ENCODE data around the gene INVS.
A peak's percentile ranks its signal among the peaks of the same experiment; 100 is the strongest.
"Not testable (repeated sequence)": the region's sequence is repeated elsewhere in the genome, so short reads cannot be mapped to it uniquely, and the experiment has no call there.

The INVS gene

DNA sequence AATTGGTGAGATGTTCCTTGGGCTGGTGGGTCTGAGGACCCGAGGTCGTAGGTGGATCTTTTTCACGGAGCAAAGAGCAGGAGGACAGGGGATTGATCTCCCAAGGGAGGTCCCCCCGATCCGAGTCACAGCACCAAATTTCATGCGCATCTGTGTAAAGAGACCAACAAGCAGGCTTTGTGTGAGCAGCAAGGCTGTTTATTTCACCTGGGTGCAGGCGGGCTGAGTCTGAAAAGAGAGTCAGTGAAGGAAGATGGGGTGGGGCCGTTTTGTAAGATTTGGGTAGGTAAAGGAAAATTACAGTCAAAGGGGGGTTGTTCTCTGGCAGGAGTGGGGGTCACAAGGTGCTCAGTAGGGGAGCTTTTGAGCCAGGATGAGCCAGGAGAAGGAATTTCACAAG lies 46.9 kb downstream of the INVS start:
- H3K4me1 ChIP-seq (ENCODE audit: control insufficient read depth, insufficient read depth, low read length) = peaks cover 40% of the 10 kb centered on the region
- peak overlapping the region; percentile 66 for H3K9ac ChIP-seq (ENCODE audit: low read depth, low read length)
- peaks cover 13% of the 10 kb centered on the region for H3K36me3 ChIP-seq (ENCODE audit: control insufficient read depth, insufficient read depth, low read length)
- not testable (repeated sequence) for H3K9me3 ChIP-seq (ENCODE audit: control insufficient read depth, insufficient read depth, low read length); H3K27me3 ChIP-seq (ENCODE audit: control insufficient read depth, insufficient read depth, low read length); H3K27ac ChIP-seq (ENCODE audit: low read depth, low read length)
- peak overlapping the region; percentile 70 for H3K4me3 ChIP-seq (ENCODE audit: low read depth, low read length)

DNA sequence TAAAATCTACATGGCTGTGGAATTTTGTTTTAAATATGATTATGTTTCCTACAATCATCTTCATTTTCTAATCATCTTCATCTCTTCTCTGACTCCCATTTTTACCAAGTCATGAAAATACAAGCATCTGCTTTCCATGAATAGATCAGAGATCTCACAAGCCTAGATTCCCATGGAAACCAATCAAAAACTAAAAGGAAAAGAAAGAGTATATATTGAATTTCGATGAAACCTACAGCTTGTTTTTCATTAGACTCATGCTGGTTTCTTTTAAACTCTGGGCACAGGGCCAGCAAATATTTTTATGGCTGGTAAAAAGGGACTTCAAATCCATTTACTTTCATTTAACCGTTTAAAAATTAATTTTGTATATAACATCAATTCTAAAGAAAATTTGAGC lies 51.2 kb downstream of the INVS start:
- Histone ChIP-seq H3K27ac (ENCODE audit: low read depth, low read length) (no peak overlapping the region), H3K9me3 (ENCODE audit: control insufficient read depth, insufficient read depth, low read length) (no peaks in the 10 kb centered on the region), H3K9ac (ENCODE audit: low read depth, low read length) (no peak overlapping the region), H3K36me3 (ENCODE audit: control insufficient read depth, insufficient read depth, low read length) (no peaks in the 10 kb centered on the region), H3K4me1 (ENCODE audit: control insufficient read depth, insufficient read depth, low read length) (peaks cover 29% of the 10 kb centered on the region), H3K4me3 (ENCODE audit: low read depth, low read length) (no peak overlapping the region), H3K27me3 (ENCODE audit: control insufficient read depth, insufficient read depth, low read length) (no peaks in the 10 kb centered on the region)

DNA sequence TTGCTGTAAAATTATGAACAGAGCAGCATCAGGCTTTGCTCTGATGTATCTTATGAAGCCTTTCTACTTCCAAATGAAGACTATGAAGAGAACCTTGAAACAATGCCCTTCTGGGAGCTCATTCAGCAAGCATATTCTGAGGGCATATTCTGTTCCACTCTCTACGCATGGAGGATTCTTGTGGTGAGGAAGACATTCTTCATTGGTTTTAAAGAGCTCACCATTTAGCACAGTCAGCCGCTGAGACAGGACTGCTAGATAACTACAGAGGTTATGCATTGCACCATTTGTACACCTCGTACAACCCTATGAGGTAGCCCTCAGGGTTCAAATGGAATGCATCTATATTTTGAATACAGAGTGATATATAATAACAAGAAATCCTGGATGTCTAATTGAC lies 61.0 kb downstream of the INVS start:
- Histone ChIP-seq H3K36me3 (ENCODE audit: control insufficient read depth, insufficient read depth, low read length) (no peaks in the 10 kb centered on the region), H3K27me3 (ENCODE audit: control insufficient read depth, insufficient read depth, low read length) (no peaks in the 10 kb centered on the region), H3K27ac (ENCODE audit: low read depth, low read length) (no peak overlapping the region), H3K9me3 (ENCODE audit: control insufficient read depth, insufficient read depth, low read length) (no peaks in the 10 kb centered on the region), H3K4me1 (ENCODE audit: control insufficient read depth, insufficient read depth, low read length) (no peaks in the 10 kb centered on the region), H3K9ac (ENCODE audit: low read depth, low read length) (no peak overlapping the region), H3K4me3 (ENCODE audit: low read depth, low read length) (no peak overlapping the region)

DNA sequence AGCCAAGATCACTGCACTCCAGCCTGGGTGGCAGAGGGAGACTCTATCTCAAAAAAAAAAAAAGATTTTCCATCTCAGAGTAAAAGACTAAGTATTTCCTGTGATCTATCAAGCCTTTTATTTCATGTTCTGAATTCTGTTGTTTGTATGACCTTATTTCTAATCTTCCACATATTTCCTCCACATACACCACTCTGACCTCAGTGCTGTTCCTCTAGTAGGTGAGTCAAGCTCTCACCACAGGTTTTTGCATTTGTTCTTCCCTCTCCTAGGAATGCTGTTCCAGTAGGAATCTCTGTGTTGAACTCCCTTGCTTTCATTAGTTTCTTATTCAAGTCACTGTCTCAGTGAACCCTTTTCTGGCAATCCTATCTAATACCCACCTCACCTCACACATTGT lies 68.1 kb downstream of the INVS start:
- Histone ChIP-seq H3K27me3 (ENCODE audit: control insufficient read depth, insufficient read depth, low read length) (no peaks in the 10 kb centered on the region), H3K36me3 (ENCODE audit: control insufficient read depth, insufficient read depth, low read length) (no peaks in the 10 kb centered on the region), H3K27ac (ENCODE audit: low read depth, low read length) (no peak overlapping the region), H3K4me3 (ENCODE audit: low read depth, low read length) (no peak overlapping the region), H3K9ac (ENCODE audit: low read depth, low read length) (no peak overlapping the region), H3K9me3 (ENCODE audit: control insufficient read depth, insufficient read depth, low read length) (no peaks in the 10 kb centered on the region), H3K4me1 (ENCODE audit: control insufficient read depth, insufficient read depth, low read length) (no peaks in the 10 kb centered on the region)

DNA sequence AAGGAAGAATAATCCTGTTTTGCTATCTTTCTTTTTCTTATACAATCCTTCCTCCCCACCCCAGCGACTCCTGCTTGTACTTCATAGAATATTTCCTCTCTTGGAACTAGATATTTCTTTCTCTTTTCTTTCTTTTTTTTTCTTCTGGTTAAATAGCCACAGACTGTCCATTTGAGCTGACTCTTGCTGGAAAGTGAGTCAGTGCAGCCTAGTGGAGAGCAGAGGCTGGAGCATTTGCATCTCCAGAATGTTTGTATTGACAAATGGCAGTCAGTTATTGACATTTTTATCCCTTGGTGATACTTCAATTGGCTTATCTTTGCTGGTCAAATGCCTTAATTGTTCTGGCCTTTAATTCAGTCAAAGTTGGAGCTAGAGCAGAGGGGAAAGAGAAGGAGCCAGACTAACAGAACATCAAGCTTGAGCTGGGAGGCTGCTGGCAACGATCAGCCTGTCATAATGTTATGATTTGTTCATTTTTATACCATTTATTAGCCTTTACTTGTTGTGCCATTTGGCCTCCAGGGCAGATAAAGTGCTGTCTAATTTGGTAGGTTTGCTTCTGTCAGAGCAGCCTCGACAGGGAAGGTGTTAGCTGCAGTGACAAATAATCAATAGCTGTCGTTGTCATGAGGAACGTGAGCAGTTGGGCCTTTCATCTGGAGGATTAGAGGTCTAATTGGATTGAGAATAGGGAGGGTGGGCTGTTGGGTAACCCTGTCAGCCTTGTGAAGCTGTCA lies 69.0 kb downstream of the INVS start:
- no peak overlapping the region for H3K4me3 ChIP-seq (ENCODE audit: low read depth, low read length)
- H3K4me1 ChIP-seq (ENCODE audit: control insufficient read depth, insufficient read depth, low read length) = no peaks in the 10 kb centered on the region
- H3K9ac ChIP-seq (ENCODE audit: low read depth, low read length) = no peak overlapping the region
- no peaks in the 10 kb centered on the region for H3K36me3 ChIP-seq (ENCODE audit: control insufficient read depth, insufficient read depth, low read length)
- H3K27ac ChIP-seq (ENCODE audit: low read depth, low read length) = no peak overlapping the region
- no peaks in the 10 kb centered on the region for H3K27me3 ChIP-seq (ENCODE audit: control insufficient read depth, insufficient read depth, low read length)
- no peaks in the 10 kb centered on the region for H3K9me3 ChIP-seq (ENCODE audit: control insufficient read depth, insufficient read depth, low read length)

DNA sequence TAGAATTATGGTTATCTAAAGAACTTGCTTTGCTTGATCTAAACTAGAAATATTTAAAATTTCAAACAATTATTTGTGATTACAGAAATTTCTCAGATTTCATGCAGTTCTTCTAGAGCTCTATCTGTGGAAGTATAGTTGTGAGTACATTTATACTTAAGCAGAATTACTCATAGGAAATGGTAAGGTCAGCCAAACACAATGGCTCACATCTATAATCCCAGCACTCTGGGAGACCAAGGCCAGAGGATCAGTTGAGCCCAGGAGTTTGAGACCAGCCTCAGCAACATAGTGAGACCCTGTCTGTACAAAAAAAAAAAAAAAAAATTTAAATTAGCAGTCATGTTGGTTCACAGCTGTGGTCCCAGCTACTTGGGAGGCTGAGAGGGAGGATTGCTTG lies 71.0 kb downstream of the INVS start:
- Histone ChIP-seq H3K4me3 (ENCODE audit: low read depth, low read length) (no peak overlapping the region), H3K9ac (ENCODE audit: low read depth, low read length) (no peak overlapping the region), H3K9me3 (ENCODE audit: control insufficient read depth, insufficient read depth, low read length) (no peaks in the 10 kb centered on the region), H3K4me1 (ENCODE audit: control insufficient read depth, insufficient read depth, low read length) (no peaks in the 10 kb centered on the region), H3K36me3 (ENCODE audit: control insufficient read depth, insufficient read depth, low read length) (no peaks in the 10 kb centered on the region), H3K27ac (ENCODE audit: low read depth, low read length) (no peak overlapping the region), H3K27me3 (ENCODE audit: control insufficient read depth, insufficient read depth, low read length) (no peaks in the 10 kb centered on the region)

DNA sequence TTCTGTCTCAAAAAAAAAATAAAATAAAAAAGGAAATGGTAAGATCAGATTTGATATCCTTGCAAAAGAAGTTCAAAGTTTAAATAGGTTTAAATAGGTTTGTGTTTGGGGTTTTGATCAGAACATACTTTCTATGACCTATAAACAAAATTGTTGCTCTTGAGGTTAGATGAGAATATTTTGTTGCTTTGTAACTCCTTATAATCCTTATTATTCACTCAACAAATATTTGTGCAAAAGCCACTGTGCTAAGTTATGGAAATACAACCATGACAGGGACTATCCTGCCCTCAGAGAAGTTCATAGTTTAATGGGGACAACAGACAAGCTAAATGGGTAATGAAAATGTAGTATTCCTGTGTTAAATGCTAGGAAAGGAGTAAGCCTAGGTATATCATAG lies 71.5 kb downstream of the INVS start:
- no peak overlapping the region for H3K9ac ChIP-seq (ENCODE audit: low read depth, low read length)
- H3K27me3 ChIP-seq (ENCODE audit: control insufficient read depth, insufficient read depth, low read length) = no peaks in the 10 kb centered on the region
- no peak overlapping the region for H3K27ac ChIP-seq (ENCODE audit: low read depth, low read length)
- H3K9me3 ChIP-seq (ENCODE audit: control insufficient read depth, insufficient read depth, low read length) = no peaks in the 10 kb centered on the region
- no peaks in the 10 kb centered on the region for H3K4me1 ChIP-seq (ENCODE audit: control insufficient read depth, insufficient read depth, low read length)
- H3K36me3 ChIP-seq (ENCODE audit: control insufficient read depth, insufficient read depth, low read length) = no peaks in the 10 kb centered on the region
- no peak overlapping the region for H3K4me3 ChIP-seq (ENCODE audit: low read depth, low read length)

DNA sequence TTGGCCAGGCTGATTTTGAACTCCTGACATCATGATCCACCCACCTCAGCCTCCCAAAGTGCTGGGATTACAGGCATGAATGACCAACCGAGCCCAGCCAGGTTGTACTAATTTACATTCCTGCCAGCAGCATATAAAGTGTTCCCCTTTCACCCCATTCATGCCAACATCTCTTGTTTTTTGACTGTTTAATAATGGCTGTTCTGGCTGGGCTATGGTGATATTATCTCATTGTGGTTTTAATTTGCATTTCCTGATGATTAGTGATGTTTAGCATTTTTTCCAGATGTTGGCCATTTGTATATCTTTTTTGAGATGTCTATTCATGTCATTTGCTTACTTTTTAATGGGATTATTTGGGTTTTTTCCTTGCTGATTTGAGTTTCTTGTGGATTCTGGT lies 87.3 kb downstream of the INVS start:
- H3K9me3 ChIP-seq (ENCODE audit: control insufficient read depth, insufficient read depth, low read length) = peaks cover 15% of the 10 kb centered on the region
- no peaks in the 10 kb centered on the region for H3K36me3 ChIP-seq (ENCODE audit: control insufficient read depth, insufficient read depth, low read length)
- H3K4me3 ChIP-seq (ENCODE audit: low read depth, low read length) = no peak overlapping the region
- H3K27ac ChIP-seq (ENCODE audit: low read depth, low read length) = no peak overlapping the region
- H3K4me1 ChIP-seq (ENCODE audit: control insufficient read depth, insufficient read depth, low read length) = no peaks in the 10 kb centered on the region
- H3K9ac ChIP-seq (ENCODE audit: low read depth, low read length) = no peak overlapping the region
- H3K27me3 ChIP-seq (ENCODE audit: control insufficient read depth, insufficient read depth, low read length) = no peaks in the 10 kb centered on the region

DNA sequence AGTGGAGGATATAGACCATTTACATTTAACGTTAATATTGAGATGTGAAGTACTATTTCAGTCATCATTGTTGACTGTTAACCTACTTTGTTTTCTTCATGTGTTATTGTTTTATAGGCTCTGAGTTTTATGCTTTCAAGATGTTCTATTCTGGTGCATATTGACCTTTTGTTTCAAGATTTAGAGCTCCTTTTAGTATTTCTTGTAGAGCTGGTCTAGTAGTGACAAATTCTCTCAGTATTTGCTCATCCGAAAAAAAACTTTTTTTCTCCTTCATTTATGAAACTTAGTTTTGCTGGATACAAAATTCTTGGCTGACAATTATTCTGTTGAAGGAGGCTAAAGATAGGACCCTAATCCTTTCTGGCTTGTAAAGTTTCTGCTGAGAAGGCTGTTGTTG lies 91.3 kb downstream of the INVS start:
- H3K9me3 ChIP-seq (ENCODE audit: control insufficient read depth, insufficient read depth, low read length) = peaks cover 17% of the 10 kb centered on the region
- H3K4me3 ChIP-seq (ENCODE audit: low read depth, low read length) = no peak overlapping the region
- H3K27ac ChIP-seq (ENCODE audit: low read depth, low read length) = no peak overlapping the region
- H3K27me3 ChIP-seq (ENCODE audit: control insufficient read depth, insufficient read depth, low read length) = no peaks in the 10 kb centered on the region
- no peaks in the 10 kb centered on the region for H3K36me3 ChIP-seq (ENCODE audit: control insufficient read depth, insufficient read depth, low read length)
- no peak overlapping the region for H3K9ac ChIP-seq (ENCODE audit: low read depth, low read length)
- H3K4me1 ChIP-seq (ENCODE audit: control insufficient read depth, insufficient read depth, low read length) = no peaks in the 10 kb centered on the region

DNA sequence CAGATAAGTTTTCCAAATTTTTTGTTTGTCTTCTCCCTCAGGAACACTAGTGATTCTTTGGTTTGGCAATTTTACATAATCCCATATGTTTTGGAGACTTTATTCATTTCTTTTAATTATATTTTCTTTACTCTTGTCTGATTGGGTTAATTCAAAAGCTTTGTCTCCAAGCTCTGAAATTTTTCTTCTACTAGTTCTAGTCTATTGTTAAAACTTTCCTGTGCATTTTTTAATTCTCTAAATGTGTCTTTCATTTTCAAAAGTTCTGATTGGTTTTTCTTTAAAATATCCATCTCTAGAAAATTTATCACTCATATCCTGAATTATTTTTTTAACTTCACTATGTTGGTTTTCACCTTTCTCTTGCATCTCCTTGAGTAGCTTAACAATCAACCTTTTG lies 92.2 kb downstream of the INVS start:
- Histone ChIP-seq H3K9me3 (ENCODE audit: control insufficient read depth, insufficient read depth, low read length) (peaks cover 17% of the 10 kb centered on the region), H3K4me3 (ENCODE audit: low read depth, low read length) (no peak overlapping the region), H3K36me3 (ENCODE audit: control insufficient read depth, insufficient read depth, low read length) (no peaks in the 10 kb centered on the region), H3K4me1 (ENCODE audit: control insufficient read depth, insufficient read depth, low read length) (no peaks in the 10 kb centered on the region), H3K9ac (ENCODE audit: low read depth, low read length) (no peak overlapping the region), H3K27ac (ENCODE audit: low read depth, low read length) (no peak overlapping the region), H3K27me3 (ENCODE audit: control insufficient read depth, insufficient read depth, low read length) (no peaks in the 10 kb centered on the region)

DNA sequence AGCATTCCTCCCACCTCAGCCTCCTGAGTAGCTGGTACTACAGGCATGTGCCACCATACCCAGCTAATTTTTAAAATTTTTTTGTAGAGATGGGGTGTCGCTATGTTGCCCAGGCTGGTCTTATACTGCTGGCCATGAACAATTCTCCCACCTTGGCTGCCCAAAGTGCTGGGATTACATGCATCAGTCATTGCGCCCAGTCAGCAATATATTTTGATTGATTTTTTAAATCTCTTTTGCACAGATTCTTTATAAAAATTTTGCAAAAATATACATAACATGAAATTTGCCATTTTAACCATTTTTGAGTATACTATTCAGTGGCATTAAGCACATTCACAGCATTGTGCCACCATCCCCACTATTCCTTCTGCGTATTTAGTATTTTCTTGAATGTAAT lies 94.0 kb downstream of the INVS start:
- no peak overlapping the region for H3K4me3 ChIP-seq (ENCODE audit: low read depth, low read length)
- no peaks in the 10 kb centered on the region for H3K27me3 ChIP-seq (ENCODE audit: control insufficient read depth, insufficient read depth, low read length)
- H3K36me3 ChIP-seq (ENCODE audit: control insufficient read depth, insufficient read depth, low read length) = no peaks in the 10 kb centered on the region
- no peak overlapping the region for H3K9ac ChIP-seq (ENCODE audit: low read depth, low read length)
- H3K27ac ChIP-seq (ENCODE audit: low read depth, low read length) = no peak overlapping the region
- H3K4me1 ChIP-seq (ENCODE audit: control insufficient read depth, insufficient read depth, low read length) = no peaks in the 10 kb centered on the region
- H3K9me3 ChIP-seq (ENCODE audit: control insufficient read depth, insufficient read depth, low read length) = peaks cover 17% of the 10 kb centered on the region
